SJSA1 (cell line): ENCODE results near the gene KIF26B. TPM values are rescaled to one million over a fixed set of nuclear protein-coding genes. Genes with fewer than 3 reads are reported as not detected.

ENCODE experiments used
- DNase-seq, 2 experiments: peaks; one replicate each; pipeline ENCODE4 v3.0.0-alpha.2; 2015 to 2020; ENCODE audit warnings: low spot score in 2 of 2, low read depth in 1 of 2
- H3K27ac ChIP-seq: fragments of 250-450 bp; sonication (Bioruptor Pico); 2 replicates; pipeline ENCODE4 v1.5.1; 2020; ENCODE audit warnings: mild to moderate bottlenecking, moderate library complexity
- H3K27me3 ChIP-seq: fragments of 250-450 bp; sonication (Bioruptor Pico); replicated peaks from 2 replicates; pipeline ENCODE4 v1.5.1; 2020; ENCODE audit warnings: mild to moderate bottlenecking, moderate library complexity
- H3K36me3 ChIP-seq: fragments of 250-450 bp; sonication (Bioruptor Pico); 2 replicates; pipeline ENCODE4 v1.5.1; 2020; ENCODE audit warnings: mild to moderate bottlenecking
- H3K4me1 ChIP-seq: fragments of 250-450 bp; sonication (Bioruptor Pico); replicated peaks from 2 replicates; pipeline ENCODE4 v1.6.1; 2021; ENCODE audit warnings: mild to moderate bottlenecking
- H3K4me3 ChIP-seq: fragments of 250-450 bp; sonication (Bioruptor Pico); 2 replicates; pipeline ENCODE4 v1.5.1; 2020; ENCODE audit warnings: mild to moderate bottlenecking
- H3K9me3 ChIP-seq: fragments of 250-450 bp; sonication (Bioruptor Pico); replicated peaks from 2 replicates; pipeline ENCODE4 v1.5.1; 2020; ENCODE audit warnings: mild to moderate bottlenecking
- total RNA-seq: library from RNA; depleted of rRNA; stranded (reverse); fragments of >200 nt; shearing (Covaris generic); gene quantifications from 2 replicates; pipeline ENCODE4 v1.2.3, GENCODE V29; 2014

The KIF26B gene
- total RNA-seq, 1 experiment from 2014 or later, result 5.9 TPM

GRCh38 chr1:245566952-245567351, 412.2 kb downstream of the KIF26B start:
- Histone ChIP-seq H3K4me3 (no peak overlapping the region), H3K27ac (no peak overlapping the region), H3K4me1 (peaks cover 7% of the 10 kb centered on the region), H3K9me3 (peaks cover 3% of the 10 kb centered on the region; the same call in 1 of the 2 replicates), H3K36me3 (no peaks in the 10 kb centered on the region), H3K27me3 (no peaks in the 10 kb centered on the region)
- DNase-seq, result peak in 1 of 2 experiments; percentile 12

- H3K4me3 ChIP-seq, result no peak overlapping the region
- H3K27me3 ChIP-seq, result no peaks in the 10 kb centered on the region
- H3K4me1 ChIP-seq, result peaks cover 4% of the 10 kb centered on the region
- no peaks in the 10 kb centered on the region for H3K9me3 ChIP-seq
- H3K27ac ChIP-seq, result no peak overlapping the region
- no peak for DNase-seq
- no peaks in the 10 kb centered on the region for H3K36me3 ChIP-seq
These were observed 417.1 kb downstream of the KIF26B start for GRCh38 chr1:245571815-245572294.

- no peak for DNase-seq
- Histone ChIP-seq H3K27me3 (no peaks in the 10 kb centered on the region), H3K27ac (no peak overlapping the region), H3K36me3 (no peaks in the 10 kb centered on the region), H3K4me1 (no peaks in the 10 kb centered on the region), H3K4me3 (no peak overlapping the region), H3K9me3 (no peaks in the 10 kb centered on the region)
These were observed 417.9 kb downstream of the KIF26B start for GRCh38 chr1:245572709-245573108.

GRCh38 chr1:245575710-245576109, 420.9 kb downstream of the KIF26B start:
- Histone ChIP-seq H3K27me3 (no peaks in the 10 kb centered on the region), H3K9me3 (no peaks in the 10 kb centered on the region), H3K4me3 (no peak overlapping the region), H3K4me1 (no peaks in the 10 kb centered on the region), H3K27ac (no peak overlapping the region), H3K36me3 (no peaks in the 10 kb centered on the region)
- no peak for DNase-seq

GRCh38 chr1:245576323-245576722, 421.5 kb downstream of the KIF26B start:
- DNase-seq, result no peak
- Histone ChIP-seq H3K27me3 (no peaks in the 10 kb centered on the region), H3K4me1 (no peaks in the 10 kb centered on the region), H3K27ac (no peak overlapping the region), H3K36me3 (no peaks in the 10 kb centered on the region), H3K4me3 (no peak overlapping the region), H3K9me3 (no peaks in the 10 kb centered on the region)

- no peak for DNase-seq
- Histone ChIP-seq H3K27me3 (no peaks in the 10 kb centered on the region), H3K4me3 (no peak overlapping the region), H3K4me1 (no peaks in the 10 kb centered on the region), H3K36me3 (no peaks in the 10 kb centered on the region), H3K9me3 (no peaks in the 10 kb centered on the region), H3K27ac (no peak overlapping the region)
These were observed 422.7 kb downstream of the KIF26B start for GRCh38 chr1:245577191-245578157.

- Histone ChIP-seq H3K27ac (no peak overlapping the region), H3K36me3 (no peaks in the 10 kb centered on the region), H3K27me3 (no peaks in the 10 kb centered on the region), H3K4me1 (no peaks in the 10 kb centered on the region), H3K4me3 (no peak overlapping the region), H3K9me3 (no peaks in the 10 kb centered on the region)
- no peak for DNase-seq
These were observed 423.5 kb downstream of the KIF26B start for GRCh38 chr1:245578308-245578707.

GRCh38 chr1:245578771-245579170, 424.0 kb downstream of the KIF26B start:
- H3K4me1 ChIP-seq, result no peaks in the 10 kb centered on the region
- no peak for DNase-seq

GRCh38 chr1:245579881-245580280, 425.1 kb downstream of the KIF26B start:
- no peak for DNase-seq
- Histone ChIP-seq H3K4me1 (peaks cover 5% of the 10 kb centered on the region), H3K4me3 (no peak overlapping the region), H3K27ac (no peak overlapping the region), H3K36me3 (no peaks in the 10 kb centered on the region), H3K27me3 (no peaks in the 10 kb centered on the region), H3K9me3 (no peaks in the 10 kb centered on the region)

More at GRCh38 chr1:245578771-245579170, 424.0 kb downstream of the KIF26B start:
- no peak overlapping the region for H3K4me3 ChIP-seq
- H3K36me3 ChIP-seq, result no peaks in the 10 kb centered on the region
- no peaks in the 10 kb centered on the region for H3K27me3 ChIP-seq
- no peaks in the 10 kb centered on the region for H3K9me3 ChIP-seq
- H3K27ac ChIP-seq, result no peak overlapping the region

GRCh38 chr1:245580651-245581050, 425.9 kb downstream of the KIF26B start:
- Histone ChIP-seq H3K9me3 (no peaks in the 10 kb centered on the region), H3K4me3 (no peak overlapping the region), H3K27me3 (no peaks in the 10 kb centered on the region), H3K36me3 (no peaks in the 10 kb centered on the region), H3K4me1 (peaks cover 12% of the 10 kb centered on the region), H3K27ac (no peak overlapping the region)
- no peak for DNase-seq

- no peaks in the 10 kb centered on the region for H3K36me3 ChIP-seq
- H3K27ac ChIP-seq, result no peak overlapping the region
- no peaks in the 10 kb centered on the region for H3K9me3 ChIP-seq
- peaks cover 16% of the 10 kb centered on the region for H3K4me1 ChIP-seq
- DNase-seq, result no peak
- H3K27me3 ChIP-seq, result no peaks in the 10 kb centered on the region
- H3K4me3 ChIP-seq, result no peak overlapping the region
These were observed 427.2 kb downstream of the KIF26B start for GRCh38 chr1:245582026-245582425.

- no peak overlapping the region for H3K27ac ChIP-seq
- DNase-seq, result no peak
These were observed 428.3 kb downstream of the KIF26B start for GRCh38 chr1:245583081-245583480.

GRCh38 chr1:245583575-245584330, 429.0 kb downstream of the KIF26B start:
- peaks cover 16% of the 10 kb centered on the region for H3K4me1 ChIP-seq
- DNase-seq, result no peak

More at GRCh38 chr1:245583081-245583480, 428.3 kb downstream of the KIF26B start:
- H3K9me3 ChIP-seq, result no peaks in the 10 kb centered on the region
- H3K36me3 ChIP-seq, result no peaks in the 10 kb centered on the region
- no peaks in the 10 kb centered on the region for H3K27me3 ChIP-seq
- H3K4me3 ChIP-seq, result no peak overlapping the region
- H3K4me1 ChIP-seq, result peaks cover 16% of the 10 kb centered on the region

More at GRCh38 chr1:245583575-245584330, 429.0 kb downstream of the KIF26B start:
- H3K27ac ChIP-seq, result no peak overlapping the region
- H3K27me3 ChIP-seq, result no peaks in the 10 kb centered on the region
- H3K9me3 ChIP-seq, result no peaks in the 10 kb centered on the region
- H3K4me3 ChIP-seq, result no peak overlapping the region
- H3K36me3 ChIP-seq, result no peaks in the 10 kb centered on the region
